GM21390 (cell line): ENCODE results near the gene TSNAX.

Experiments used
- ATAC-seq: cut with Tn5 transposase; IDR thresholded peaks from one replicate; pipeline ENCODE4 v1.9.1; 2021; ENCODE audit not compliant: unreplicated experiment

Gene TSNAX

GRCh38 chr1:231597971-231598370, 69.5 kb downstream of the TSNAX start:
- ATAC-seq = no peak

- no peak for ATAC-seq
These were observed 72.0 kb downstream of the TSNAX start for GRCh38 chr1:231600458-231600976.

- ATAC-seq = no peak
These were observed 73.6 kb downstream of the TSNAX start for GRCh38 chr1:231601824-231602672.

- ATAC-seq = no peak
These were observed 74.2 kb downstream of the TSNAX start for GRCh38 chr1:231602673-231602984.

GRCh38 chr1:231603598-231604275, 75.3 kb downstream of the TSNAX start:
- ATAC-seq = peak; percentile 70

- ATAC-seq = no peak
These were observed 75.8 kb downstream of the TSNAX start for GRCh38 chr1:231604276-231604621.

GRCh38 chr1:231605149-231606100, 77.0 kb downstream of the TSNAX start:
- ATAC-seq = no peak

- ATAC-seq = no peak
These were observed 78.2 kb downstream of the TSNAX start for GRCh38 chr1:231606712-231607111.

GRCh38 chr1:231610388-231610787, 81.9 kb downstream of the TSNAX start:
- no peak for ATAC-seq

- ATAC-seq = no peak
These were observed 82.6 kb downstream of the TSNAX start for GRCh38 chr1:231611111-231611510.

GRCh38 chr1:231611851-231612250, 83.4 kb downstream of the TSNAX start:
- ATAC-seq = no peak

- ATAC-seq = peak; percentile 99
These were observed 84.1 kb downstream of the TSNAX start for GRCh38 chr1:231612393-231613089.

- no peak for ATAC-seq
These were observed 85.2 kb downstream of the TSNAX start for GRCh38 chr1:231613419-231614349.
